Omental fat pad (tissue), 4 donors: ENCODE data around the gene CLPTM1. TPM values are rescaled to one million over a fixed set of nuclear protein-coding genes. Genes with fewer than 3 reads are reported as not detected.
"Not testable (repeated sequence)": the region's sequence is repeated elsewhere in the genome, so short reads cannot be mapped to it uniquely, and the experiment has no call there.

Source experiments
- ATAC-seq: fragments of 150-250 bp; one replicate; pipeline ENCODE4 v1.9.1; 2016; ENCODE audit warnings: mild to moderate bottlenecking, moderate library complexity; ENCODE audit not compliant: low FRiP score
- DNase-seq: peaks from one replicate; pipeline ENCODE4 v3.0.0-alpha.2; 2019; ENCODE audit warnings: low spot score
- total RNA-seq, 4 donors: library from RNA; depleted of rRNA; stranded (reverse); fragments of >200 nt; gene quantifications; one replicate each; pipeline ENCODE4 v1.1.0, GENCODE V29; 2016
- TF ChIP-seq, protein P1 (sequence below), 3 donors: fragments of 450-650 bp; IDR thresholded peaks; one replicate each; pipeline ENCODE4 v1.5.1; 2016 to 2017; ENCODE audit warnings: antibody characterized with exemption in 3 of 3, mild to moderate bottlenecking in 3 of 3, moderate library complexity in 2 of 3

The CLPTM1 gene
- total RNA-seq, 4 donors from 2014 or later, result 58.8 to 77.5 (median 70.2) TPM

DNA sequence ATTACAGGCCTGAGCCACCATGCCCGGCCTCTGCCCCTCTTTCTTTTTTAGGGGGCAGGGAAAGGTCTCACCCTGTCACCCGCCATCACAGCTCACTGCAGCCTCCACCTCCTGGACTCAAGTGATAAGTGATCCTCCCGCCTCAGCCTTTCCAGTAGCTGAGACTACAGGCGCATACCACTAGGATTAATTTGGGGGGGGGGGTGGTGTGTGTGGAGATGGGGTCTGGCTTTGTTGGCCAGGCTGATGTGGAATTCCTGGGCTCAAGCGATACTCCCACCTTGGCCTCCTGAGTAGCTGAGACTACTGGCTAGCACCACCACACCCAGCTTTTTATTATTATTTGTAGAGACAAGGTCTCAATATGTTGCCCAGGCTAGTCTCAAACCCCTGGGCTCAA, 45.4 kb upstream of the CLPTM1 start:
- ATAC-seq, result no peak
- DNase-seq, result no peak
- TF ChIP-seq, protein P1, sequence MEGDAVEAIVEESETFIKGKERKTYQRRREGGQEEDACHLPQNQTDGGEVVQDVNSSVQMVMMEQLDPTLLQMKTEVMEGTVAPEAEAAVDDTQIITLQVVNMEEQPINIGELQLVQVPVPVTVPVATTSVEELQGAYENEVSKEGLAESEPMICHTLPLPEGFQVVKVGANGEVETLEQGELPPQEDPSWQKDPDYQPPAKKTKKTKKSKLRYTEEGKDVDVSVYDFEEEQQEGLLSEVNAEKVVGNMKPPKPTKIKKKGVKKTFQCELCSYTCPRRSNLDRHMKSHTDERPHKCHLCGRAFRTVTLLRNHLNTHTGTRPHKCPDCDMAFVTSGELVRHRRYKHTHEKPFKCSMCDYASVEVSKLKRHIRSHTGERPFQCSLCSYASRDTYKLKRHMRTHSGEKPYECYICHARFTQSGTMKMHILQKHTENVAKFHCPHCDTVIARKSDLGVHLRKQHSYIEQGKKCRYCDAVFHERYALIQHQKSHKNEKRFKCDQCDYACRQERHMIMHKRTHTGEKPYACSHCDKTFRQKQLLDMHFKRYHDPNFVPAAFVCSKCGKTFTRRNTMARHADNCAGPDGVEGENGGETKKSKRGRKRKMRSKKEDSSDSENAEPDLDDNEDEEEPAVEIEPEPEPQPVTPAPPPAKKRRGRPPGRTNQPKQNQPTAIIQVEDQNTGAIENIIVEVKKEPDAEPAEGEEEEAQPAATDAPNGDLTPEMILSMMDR (IDR thresholded peaks at IDR 0.05), result no peak

DNA sequence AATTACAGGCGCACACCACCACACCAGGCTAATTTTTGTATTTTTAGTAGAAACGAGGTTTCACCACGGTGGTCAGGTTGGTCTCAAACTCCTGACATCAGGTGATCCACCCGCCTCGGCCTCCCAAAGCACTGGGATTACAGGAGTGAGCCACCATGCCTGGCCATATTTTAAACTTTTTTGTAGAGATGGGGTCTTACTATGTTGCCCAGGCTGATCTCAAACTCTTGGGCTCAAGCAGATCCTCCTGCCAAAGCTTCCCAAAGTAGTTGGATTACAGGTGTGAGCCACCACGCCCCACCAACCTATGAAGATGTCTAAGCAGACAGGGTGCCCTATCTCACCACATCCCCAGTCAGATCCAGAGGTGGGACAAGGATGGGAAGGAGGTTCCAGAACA, 43.3 kb upstream of the CLPTM1 start:
- not testable (repeated sequence) for DNase-seq, ATAC-seq

DNA sequence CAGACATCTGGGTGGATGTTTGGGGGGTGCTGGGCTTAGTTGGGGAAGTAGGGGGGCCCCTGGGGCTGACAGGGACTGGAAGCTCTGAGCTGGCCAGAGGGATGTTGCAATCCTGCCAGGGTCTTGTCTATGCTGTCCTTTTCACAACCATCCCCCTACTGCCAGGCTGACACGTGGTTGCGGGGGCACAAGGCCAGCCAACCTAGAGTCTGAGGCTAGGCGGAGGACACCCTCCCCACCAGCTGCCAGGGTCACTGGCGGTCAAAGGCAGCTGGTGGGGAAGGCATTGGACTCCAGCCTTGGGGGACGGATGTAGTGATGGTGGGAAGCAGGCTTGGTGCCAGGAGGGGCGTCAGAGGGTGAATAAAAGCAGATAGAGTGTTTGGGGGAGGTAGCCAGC, 42.3 kb upstream of the CLPTM1 start:
- ATAC-seq, result no peak

DNA sequence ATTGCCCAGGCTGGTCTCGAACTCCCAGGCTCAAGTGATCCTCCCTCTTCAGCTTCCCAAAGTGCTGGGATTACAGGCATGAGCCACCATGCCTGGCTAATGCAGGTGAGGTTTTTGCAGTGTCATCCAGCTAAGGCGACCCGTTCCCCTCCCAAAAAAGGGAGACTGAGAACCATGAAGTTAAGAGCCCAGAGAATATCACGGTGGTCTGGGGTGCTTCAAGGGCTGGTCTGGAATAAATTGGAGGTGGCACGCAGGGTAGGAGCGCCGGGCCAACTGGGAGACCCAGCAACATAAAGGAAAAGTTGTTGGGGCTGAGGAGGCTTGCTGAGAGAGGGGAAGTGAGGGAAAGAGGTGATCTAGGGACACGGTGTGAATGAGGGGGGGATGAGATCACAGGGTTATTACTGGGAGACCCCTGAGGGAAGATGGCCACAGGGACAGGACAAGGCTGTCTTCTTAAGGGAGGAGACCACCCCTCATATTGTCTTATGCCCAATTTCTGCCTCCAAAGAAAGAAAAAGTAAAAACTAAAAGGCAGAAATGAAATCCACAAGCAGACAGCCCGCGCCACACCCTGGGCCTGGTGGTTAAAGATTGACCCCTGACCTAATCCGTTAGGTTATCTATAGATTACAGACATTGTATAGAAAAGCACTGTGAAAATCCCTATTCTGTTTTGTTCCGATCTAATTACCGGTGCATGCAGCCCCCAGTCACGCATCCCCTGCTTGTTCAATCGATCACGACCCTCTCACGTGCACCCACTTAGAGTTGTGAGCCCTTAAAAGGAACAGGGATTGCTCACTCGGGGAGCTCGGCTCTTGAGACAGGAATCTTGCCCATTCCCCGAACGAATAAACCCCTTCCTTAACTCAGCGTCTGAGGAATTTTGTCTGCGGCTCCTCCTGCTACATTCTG, 41.4 kb upstream of the CLPTM1 start:
- ATAC-seq, DNase-seq: not testable (repeated sequence)

More for the DNA sequence above, 42.3 kb upstream of the CLPTM1 start:
- DNase-seq, result no peak
- TF ChIP-seq, protein P1 (IDR thresholded peaks at IDR 0.05), result no peak

DNA sequence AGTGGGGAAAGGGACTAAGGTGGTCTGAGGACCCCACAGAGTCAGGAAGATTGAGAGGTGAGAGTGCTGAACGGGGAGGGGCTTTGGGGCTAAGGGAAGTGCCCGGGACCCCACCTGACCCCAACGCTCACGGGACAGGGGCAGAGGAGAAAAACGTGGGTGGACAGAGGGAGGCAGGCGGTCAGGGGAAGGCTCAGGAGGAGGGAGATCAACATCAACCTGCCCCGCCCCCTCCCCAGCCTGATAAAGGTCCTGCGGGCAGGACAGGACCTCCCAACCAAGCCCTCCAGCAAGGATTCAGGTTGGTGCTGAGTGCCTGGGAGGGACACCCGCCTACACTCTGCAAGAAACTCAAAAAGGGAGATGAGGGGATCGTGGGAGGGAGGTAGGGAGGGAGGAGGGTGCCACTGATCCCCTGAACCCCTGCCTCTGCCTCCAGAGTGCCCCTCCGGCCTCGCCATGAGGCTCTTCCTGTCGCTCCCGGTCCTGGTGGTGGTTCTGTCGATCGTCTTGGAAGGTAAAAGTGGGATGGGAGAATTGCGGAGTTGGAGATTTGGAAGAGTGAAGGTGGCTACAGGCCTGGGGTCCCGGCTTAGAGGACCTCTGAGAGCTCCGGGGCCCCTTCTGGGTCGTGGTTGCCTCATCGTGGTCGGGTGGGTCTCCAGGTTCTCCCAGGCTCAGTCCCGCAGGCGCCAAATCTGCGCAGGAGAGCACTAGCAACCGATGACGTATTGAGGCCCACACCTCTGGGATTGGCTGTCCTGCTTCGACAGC, 40.6 kb upstream of the CLPTM1 start, which contains the start of gene APOC1:
TSS of gene APOC1 (plus strand) at position 176 of the 774 bp plus-strand sequence. CDS start at position 460, 284 bp downstream.
- DNase-seq, result peak; percentile 73
- peak; percentile 80 for ATAC-seq

DNA sequence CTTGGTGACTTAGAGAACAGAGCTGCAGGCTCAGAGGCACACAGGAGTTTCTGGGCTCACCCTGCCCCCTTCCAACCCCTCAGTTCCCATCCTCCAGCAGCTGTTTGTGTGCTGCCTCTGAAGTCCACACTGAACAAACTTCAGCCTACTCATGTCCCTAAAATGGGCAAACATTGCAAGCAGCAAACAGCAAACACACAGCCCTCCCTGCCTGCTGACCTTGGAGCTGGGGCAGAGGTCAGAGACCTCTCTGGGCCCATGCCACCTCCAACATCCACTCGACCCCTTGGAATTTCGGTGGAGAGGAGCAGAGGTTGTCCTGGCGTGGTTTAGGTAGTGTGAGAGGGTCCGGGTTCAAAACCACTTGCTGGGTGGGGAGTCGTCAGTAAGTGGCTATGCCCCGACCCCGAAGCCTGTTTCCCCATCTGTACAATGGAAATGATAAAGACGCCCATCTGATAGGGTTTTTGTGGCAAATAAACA, 30.9 kb upstream of the CLPTM1 start:
- DNase-seq (no peak), ATAC-seq (no peak)
- TF ChIP-seq, protein P1 (IDR thresholded peaks at IDR 0.05), result no peak

DNA sequence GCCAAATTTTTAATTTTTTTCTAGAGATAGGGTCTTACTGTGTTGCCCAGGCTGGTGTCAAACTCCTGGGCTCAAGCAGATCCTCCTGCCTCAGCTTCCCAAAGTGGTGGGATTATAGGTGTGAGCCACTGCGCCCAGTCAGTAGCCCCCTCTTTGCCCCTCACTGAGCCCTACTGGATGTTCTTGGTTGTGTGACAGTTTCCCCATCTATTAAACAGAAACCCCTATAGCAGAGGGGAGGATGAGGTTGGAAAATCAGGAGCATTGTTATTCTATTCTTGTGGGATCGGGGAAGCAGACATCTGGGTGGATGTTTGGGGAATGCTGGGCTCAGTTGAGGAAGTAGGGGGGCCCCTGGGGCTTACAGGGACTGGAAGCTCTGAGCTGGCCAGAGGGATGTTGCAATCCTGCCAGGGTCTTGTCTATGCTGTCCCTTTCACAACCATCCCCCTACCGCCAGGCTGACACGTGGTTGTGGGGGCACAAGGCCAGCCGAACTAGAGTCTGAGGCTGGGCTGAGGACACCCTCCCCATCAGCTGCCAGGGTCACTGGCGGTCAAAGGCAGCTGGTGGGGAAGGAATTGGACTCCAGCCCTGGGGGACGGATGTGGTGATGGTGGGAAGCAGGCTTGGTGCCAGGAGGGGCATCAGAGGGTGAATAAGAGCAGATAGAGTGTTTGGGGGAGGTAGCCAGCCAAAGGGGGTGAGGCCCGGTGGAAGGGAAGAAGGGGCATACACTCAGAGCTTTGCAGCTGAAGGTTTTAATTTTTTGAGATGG, 29.9 kb upstream of the CLPTM1 start:
- ATAC-seq, result peak; percentile 61
- peak; percentile 59 for DNase-seq

DNA sequence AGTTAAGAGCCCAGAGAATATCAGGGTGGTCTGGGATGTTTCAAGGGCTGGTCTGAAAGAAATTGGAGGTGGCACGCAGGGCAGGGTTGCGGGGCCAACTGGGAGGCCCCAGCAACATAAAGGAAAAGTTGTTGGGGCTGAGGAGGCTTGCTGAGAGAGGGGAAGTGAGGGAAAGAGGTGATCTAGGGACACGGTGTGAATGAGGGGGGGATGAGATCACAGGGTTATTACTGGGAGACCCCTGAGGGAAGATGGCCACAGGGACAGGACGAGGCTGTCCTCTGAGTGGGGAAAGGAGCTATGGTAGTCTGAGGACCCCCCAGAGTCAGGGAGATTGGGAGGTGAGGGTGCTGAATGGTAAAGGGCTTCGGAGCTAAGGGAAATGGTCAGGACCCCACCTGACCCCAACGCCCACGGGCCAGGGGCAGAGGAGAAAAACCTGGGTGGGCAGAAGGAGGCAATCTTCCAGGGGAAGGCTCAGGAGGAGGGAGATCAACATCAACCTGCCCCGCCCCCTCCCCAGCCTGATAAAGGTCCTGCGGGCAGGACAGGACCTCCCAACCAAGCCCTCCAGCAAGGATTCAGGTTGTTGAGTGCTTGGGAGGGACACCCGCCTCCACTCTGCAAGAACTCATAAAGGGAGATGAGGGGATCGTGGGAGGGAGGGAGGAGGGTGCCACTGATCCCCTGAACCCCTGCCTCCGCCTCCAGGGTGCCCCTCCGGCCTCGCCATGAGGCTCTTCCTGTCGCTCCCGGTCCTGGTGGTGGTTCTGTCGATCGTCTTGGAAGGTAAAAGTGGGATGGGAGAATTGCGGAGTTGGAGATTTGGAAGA, 28.7 kb upstream of the CLPTM1 start:
- ATAC-seq, DNase-seq: not testable (repeated sequence)

More for the DNA sequence above, 29.9 kb upstream of the CLPTM1 start:
- TF ChIP-seq, protein P1 (IDR thresholded peaks at IDR 0.05), result no peak
